ENCODE results near the gene SLC6A20. TPM values are rescaled to one million over a fixed set of nuclear protein-coding genes. Genes with fewer than 3 reads are reported as not detected.
A peak's percentile ranks its signal among the peaks of the same experiment; 100 is the strongest.
"Not testable (repeated sequence)": the region's sequence is repeated elsewhere in the genome, so short reads cannot be mapped to it uniquely, and the experiment has no call there.

The SLC6A20 gene
- total RNA-seq, 1 donor from 2014 or later = not detected

GRCh38 chr3:45758871-45759270 is 37.5 kb downstream of the SLC6A20 start:
- H3K9me3 Mint-ChIP-seq (ENCODE audit: low read depth) = no peaks in the 10 kb centered on the region
- H3K27me3 Mint-ChIP-seq = peaks cover 5% of the 10 kb centered on the region
- peaks cover 12% of the 10 kb centered on the region for H3K4me1 Mint-ChIP-seq (ENCODE audit: low read depth)
- no peak overlapping the region for H3K4me3 Mint-ChIP-seq (ENCODE audit: low read depth)
- TF ChIP-seq CTCF (IDR thresholded peaks at IDR 0.05; ENCODE audit: unreplicated experiment) = no peak
- H3K36me3 Mint-ChIP-seq (ENCODE audit: insufficient read depth) = no peaks in the 10 kb centered on the region
- no peak overlapping the region for H3K27ac Mint-ChIP-seq
- no peak for DNase-seq (ENCODE audit: low spot score, unreplicated experiment)

- peak overlapping the region; percentile 46 for H3K27ac Mint-ChIP-seq
- DNase-seq (ENCODE audit: low spot score, unreplicated experiment) = not testable (repeated sequence)
Observed at GRCh38 chr3:45757141-45757540, 39.2 kb downstream of the SLC6A20 start.

GRCh38 chr3:45756055-45756454 is 40.3 kb downstream of the SLC6A20 start:
- peaks cover 11% of the 10 kb centered on the region for H3K4me1 Mint-ChIP-seq (ENCODE audit: low read depth)
- TF ChIP-seq CTCF (IDR thresholded peaks at IDR 0.05; ENCODE audit: unreplicated experiment) = no peak
- DNase-seq (ENCODE audit: low spot score, unreplicated experiment) = no peak
- peaks cover 1% of the 10 kb centered on the region for H3K36me3 Mint-ChIP-seq (ENCODE audit: insufficient read depth)
- H3K27ac Mint-ChIP-seq = no peak overlapping the region
- no peaks in the 10 kb centered on the region for H3K9me3 Mint-ChIP-seq (ENCODE audit: low read depth)
- no peak overlapping the region for H3K4me3 Mint-ChIP-seq (ENCODE audit: low read depth)
- H3K27me3 Mint-ChIP-seq = peaks cover 5% of the 10 kb centered on the region

More at GRCh38 chr3:45757141-45757540, 39.2 kb downstream of the SLC6A20 start:
- H3K4me3 Mint-ChIP-seq (ENCODE audit: low read depth); H3K9me3 Mint-ChIP-seq (ENCODE audit: low read depth); H3K27me3 Mint-ChIP-seq; H3K36me3 Mint-ChIP-seq (ENCODE audit: insufficient read depth): not testable (repeated sequence)
- H3K4me1 Mint-ChIP-seq (ENCODE audit: low read depth) = peaks cover 12% of the 10 kb centered on the region

- no peak for TF ChIP-seq CTCF (IDR thresholded peaks at IDR 0.05; ENCODE audit: unreplicated experiment)
- no peak overlapping the region for H3K27ac Mint-ChIP-seq
Observed at GRCh38 chr3:45754461-45754860, 41.9 kb downstream of the SLC6A20 start.

GRCh38 chr3:45753095-45753494 is 43.2 kb downstream of the SLC6A20 start:
- Mint-ChIP-seq H3K9me3 (ENCODE audit: low read depth) (no peaks in the 10 kb centered on the region), H3K27ac (no peak overlapping the region), H3K4me3 (ENCODE audit: low read depth) (no peak overlapping the region), H3K4me1 (ENCODE audit: low read depth) (peaks cover 11% of the 10 kb centered on the region), H3K27me3 (no peaks in the 10 kb centered on the region), H3K36me3 (ENCODE audit: insufficient read depth) (peaks cover 4% of the 10 kb centered on the region)
- no peak for TF ChIP-seq CTCF (IDR thresholded peaks at IDR 0.05; ENCODE audit: unreplicated experiment)
- no peak for DNase-seq (ENCODE audit: low spot score, unreplicated experiment)

More at GRCh38 chr3:45754461-45754860, 41.9 kb downstream of the SLC6A20 start:
- peaks cover 1% of the 10 kb centered on the region for H3K36me3 Mint-ChIP-seq (ENCODE audit: insufficient read depth)
- no peak for DNase-seq (ENCODE audit: low spot score, unreplicated experiment)
- H3K4me3 Mint-ChIP-seq (ENCODE audit: low read depth) = no peak overlapping the region
- no peaks in the 10 kb centered on the region for H3K9me3 Mint-ChIP-seq (ENCODE audit: low read depth)
- no peaks in the 10 kb centered on the region for H3K27me3 Mint-ChIP-seq
- peaks cover 11% of the 10 kb centered on the region for H3K4me1 Mint-ChIP-seq (ENCODE audit: low read depth)

- no peak overlapping the region for H3K27ac Mint-ChIP-seq
- H3K4me1 Mint-ChIP-seq (ENCODE audit: low read depth) = peaks cover 7% of the 10 kb centered on the region
- H3K36me3 Mint-ChIP-seq (ENCODE audit: insufficient read depth) = peaks cover 4% of the 10 kb centered on the region
Observed at GRCh38 chr3:45751537-45752242, 44.6 kb downstream of the SLC6A20 start.

More at GRCh38 chr3:45751537-45752242, 44.6 kb downstream of the SLC6A20 start:
- Mint-ChIP-seq H3K27me3 (no peaks in the 10 kb centered on the region), H3K4me3 (ENCODE audit: low read depth) (no peak overlapping the region), H3K9me3 (ENCODE audit: low read depth) (no peaks in the 10 kb centered on the region)
- no peak for DNase-seq (ENCODE audit: low spot score, unreplicated experiment)
- no peak for TF ChIP-seq CTCF (IDR thresholded peaks at IDR 0.05; ENCODE audit: unreplicated experiment)

Data from progenitor cell of endocrine pancreas (in vitro differentiated cells).